Anterior cingulate cortex (tissue), 58 donors: ENCODE data around the gene PCDHGA4.
"Not testable (repeated sequence)": the region's sequence is repeated elsewhere in the genome, so short reads cannot be mapped to it uniquely, and the experiment has no call there.

ENCODE experiments used
- DNase-seq, 58 donors: peaks; one replicate each; lab custom pipeline; 2025; lab: John Stamatoyannopoulos, UW

Gene PCDHGA4

GRCh38 chr5:141346017-141346416, 8.8 kb upstream of the PCDHGA4 start:
- DNase-seq = not testable (repeated sequence)

GRCh38 chr5:141349917-141350619, 4.8 kb upstream of the PCDHGA4 start, which contains the start of gene PCDHGB1:
TSS of gene PCDHGB1 (plus strand) at chr5:141350099. CDS start at chr5:141350261, 162 bp downstream.
- peak in 8 of 58 donors; percentile 3 to 25 (median 10) for DNase-seq

GRCh38 chr5:141351591-141351990, 3.2 kb upstream of the PCDHGA4 start:
- no peak for DNase-seq

GRCh38 chr5:141355641-141356040, 820 bp downstream of the PCDHGA4 start:
- no peak for DNase-seq

- no peak for DNase-seq
These were observed 1.3 kb downstream of the PCDHGA4 start for GRCh38 chr5:141356133-141356532.

- no peak for DNase-seq
These were observed 2.1 kb downstream of the PCDHGA4 start for GRCh38 chr5:141356950-141357349.

GRCh38 chr5:141359790-141360426, 5.1 kb downstream of the PCDHGA4 start, which contains the start of gene PCDHGB2:
TSS of gene PCDHGB2 (plus strand) at chr5:141359994. CDS start at chr5:141360136, 142 bp downstream.
- DNase-seq = no peak

GRCh38 chr5:141360685-141361084, 5.9 kb downstream of the PCDHGA4 start:
- DNase-seq = no peak

- DNase-seq = no peak
These were observed 7.9 kb downstream of the PCDHGA4 start for GRCh38 chr5:141362719-141363118.

- no peak for DNase-seq
These were observed 9.3 kb downstream of the PCDHGA4 start, which contains the start of gene PCDHGA5 for GRCh38 chr5:141363952-141364660. TSS of gene PCDHGA5 (plus strand) at chr5:141364162. CDS start at chr5:141364331, 169 bp downstream.

GRCh38 chr5:141366016-141366896, 11.4 kb downstream of the PCDHGA4 start:
- no peak for DNase-seq

- no peak for DNase-seq
These were observed 15.4 kb downstream of the PCDHGA4 start, which contains the start of gene PCDHGB3 for GRCh38 chr5:141369994-141370848. TSS of gene PCDHGB3 (plus strand) at chr5:141370242. CDS start at chr5:141370395, 153 bp downstream.

GRCh38 chr5:141371572-141372475, 17.0 kb downstream of the PCDHGA4 start:
- DNase-seq = no peak

GRCh38 chr5:141373673-141374317, 19.0 kb downstream of the PCDHGA4 start, which contains the start of gene PCDHGA6:
TSS of gene PCDHGA6 (plus strand) at chr5:141373891. CDS start at chr5:141374084, 193 bp downstream.
- DNase-seq = no peak

GRCh38 chr5:141374627-141375026, 19.8 kb downstream of the PCDHGA4 start:
- no peak for DNase-seq

GRCh38 chr5:141375444-141376155, 20.8 kb downstream of the PCDHGA4 start:
- DNase-seq = not testable (repeated sequence)
